ENCODE data around the gene SMARCA4. TPM values are rescaled to one million over a fixed set of nuclear protein-coding genes. Genes with fewer than 3 reads are reported as not detected.
"Not testable (repeated sequence)": the region's sequence is repeated elsewhere in the genome, so short reads cannot be mapped to it uniquely, and the experiment has no call there.

The SMARCA4 gene
- total RNA-seq, 6 experiments from 2014 or later: 26.3 to 45.8 (median 27.7) TPM

- 93% methylated on average over 4 of the region's 4 CpGs for WGBS (ENCODE audit: insufficient coverage, low coverage, low lambda C conversion rate, missing lambda C conversion rate)
- no peak for TF ChIP-seq POLR2A (IDR thresholded peaks at IDR 0.05)
- TF ChIP-seq CTCF (IDR thresholded peaks at IDR 0.05): no peak
- Histone ChIP-seq H3K4me3 (no peak overlapping the region), H3K36me3 (no peaks in the 10 kb centered on the region), H3K9me3 (no peaks in the 10 kb centered on the region), H3K27me3 (no peaks in the 10 kb centered on the region), H3K4me1 (peaks cover 0 to 20% (median 9%) of the 10 kb centered on the region in 4 donors), H3K27ac (no peak overlapping the region)
- ATAC-seq: no peak
- no peak for DNase-seq
- intact Hi-C loops (cut with DNase I): no loop called here
Observed at GRCh38 chr19:11070123-11070522, 109.3 kb downstream of the SMARCA4 start.

GRCh38 chr19:11073568-11073967 lies 112.7 kb downstream of the SMARCA4 start:
- Histone ChIP-seq H3K4me3 (no peak overlapping the region), H3K36me3 (no peaks in the 10 kb centered on the region), H3K4me1 (no peaks in the 10 kb centered on the region), H3K27ac (no peak overlapping the region), H3K27me3 (no peaks in the 10 kb centered on the region), H3K9me3 (no peaks in the 10 kb centered on the region)
- intact Hi-C loops (cut with DNase I): no loop called here
- TF ChIP-seq POLR2A (IDR thresholded peaks at IDR 0.05): no peak
- TF ChIP-seq CTCF (IDR thresholded peaks at IDR 0.05): no peak
- no peak for ATAC-seq
- DNase-seq: no peak
- WGBS (ENCODE audit: insufficient coverage, low coverage, low lambda C conversion rate, missing lambda C conversion rate): 84% methylated on average over 3 of the region's 9 CpGs

GRCh38 chr19:11076792-11077191 lies 116.0 kb downstream of the SMARCA4 start:
- H3K4me1 ChIP-seq; H3K27me3 ChIP-seq; DNase-seq; H3K9me3 ChIP-seq; H3K27ac ChIP-seq; H3K4me3 ChIP-seq; intact Hi-C loops (cut with DNase I); ATAC-seq; H3K36me3 ChIP-seq: not testable (repeated sequence)
- 87% methylated on average over 8 of the region's 9 CpGs for WGBS (ENCODE audit: insufficient coverage, low coverage, low lambda C conversion rate, missing lambda C conversion rate)

GRCh38 chr19:11078893-11079292 lies 118.1 kb downstream of the SMARCA4 start:
- Histone ChIP-seq H3K4me3 (no peak overlapping the region), H3K4me1 (peaks cover 0 to 6% (median 0%) of the 10 kb centered on the region in 4 donors), H3K27me3 (no peaks in the 10 kb centered on the region), H3K9me3 (no peaks in the 10 kb centered on the region), H3K27ac (no peak overlapping the region), H3K36me3 (no peaks in the 10 kb centered on the region)
- intact Hi-C loops (cut with DNase I): no loop called here
- DNase-seq (no peak), ATAC-seq (no peak)
- WGBS (ENCODE audit: insufficient coverage, low coverage, low lambda C conversion rate, missing lambda C conversion rate): 75% methylated on average over 4 of the region's 11 CpGs
- no peak for TF ChIP-seq CTCF (IDR thresholded peaks at IDR 0.05)
- no peak for TF ChIP-seq POLR2A (IDR thresholded peaks at IDR 0.05)

- Histone ChIP-seq H3K36me3 (no peaks in the 10 kb centered on the region), H3K27me3 (no peaks in the 10 kb centered on the region), H3K9me3 (no peaks in the 10 kb centered on the region), H3K27ac (no peak overlapping the region), H3K4me3 (no peak overlapping the region), H3K4me1 (peaks cover 0 to 17% (median 5%) of the 10 kb centered on the region in 4 donors)
- intact Hi-C loops (cut with DNase I): no loop called here
- TF ChIP-seq POLR2A (IDR thresholded peaks at IDR 0.05): no peak
- TF ChIP-seq CTCF (IDR thresholded peaks at IDR 0.05): no peak
- no peak for ATAC-seq
- no peak for DNase-seq
- WGBS (ENCODE audit: insufficient coverage, low coverage, low lambda C conversion rate, missing lambda C conversion rate): 86% methylated on average over 9 of the region's 9 CpGs
Observed at GRCh38 chr19:11079999-11080398, 119.2 kb downstream of the SMARCA4 start.

Measured in right lobe of liver (tissue), 6 donors.